MM.1S (cell line): ENCODE results near the gene FBXO24.

ENCODE experiments used
- CTCF ChIP-seq: fragments of 300-600 bp; sonication (generic); IDR thresholded peaks from 2 replicates; pipeline ENCODE4 v1.5.1; 2016; ENCODE audit warnings: antibody characterized with exemption, low read length, mixed read lengths
- EZH2 ChIP-seq: fragments of 300-600 bp; sonication (generic); optimal IDR thresholded peaks from 2 replicates; pipeline ENCODE3; 2017; ENCODE audit warnings: low read depth, mild to moderate bottlenecking, antibody characterized with exemption, low read length, mixed read lengths
- EZH2phosphoT487 ChIP-seq: fragments of 300-600 bp; sonication (generic); IDR thresholded peaks from 2 replicates; pipeline ENCODE4 v1.6.1; 2018; ENCODE audit warnings: antibody characterized with exemption, low read length

GRCh38 chr7:100613412-100614175 is 27.5 kb downstream of the FBXO24 start:
- no peak for TF ChIP-seq EZH2
- TF ChIP-seq CTCF = no peak
- TF ChIP-seq EZH2phosphoT487 = no peak
